Loucy (cell line): Measurements from ENCODE around the gene SPC25.

ENCODE experiments used
- EZH2phosphoT487 ChIP-seq: fragments of 200-600 bp; IDR thresholded peaks from 2 replicates; pipeline ENCODE4 v1.6.1; 2018; ENCODE audit warnings: antibody characterized with exemption, mild to moderate bottlenecking, moderate library complexity, borderline replicate concordance
- TF ChIP-seq, protein P1 (sequence below): fragments of 200-600 bp; sonication (generic); conservative IDR thresholded peaks from 2 replicates; pipeline ENCODE4 v1.5.1; 2014; ENCODE audit warnings: mild to moderate bottlenecking, antibody characterized with exemption, low read length

DNA sequence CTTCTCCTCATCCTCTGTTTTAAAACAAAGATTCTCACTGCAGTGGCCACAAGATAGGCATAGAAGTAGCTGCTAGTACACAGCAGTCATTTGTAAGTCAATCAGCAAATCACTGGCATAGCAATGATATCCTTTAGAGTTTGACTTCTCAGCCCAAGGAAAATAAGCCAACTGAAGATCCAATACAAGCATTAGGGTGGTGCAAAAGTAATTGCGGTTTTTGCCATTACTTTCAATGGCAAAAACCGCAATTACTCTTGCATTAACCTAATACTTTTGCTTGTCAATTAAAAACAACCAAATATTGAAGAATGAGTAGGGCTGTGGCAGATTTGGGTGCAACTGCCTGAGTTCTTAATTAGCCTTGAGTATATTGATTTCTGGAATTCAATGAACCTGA, 13.7 kb upstream of the SPC25 start:
- TF ChIP-seq, protein P1, sequence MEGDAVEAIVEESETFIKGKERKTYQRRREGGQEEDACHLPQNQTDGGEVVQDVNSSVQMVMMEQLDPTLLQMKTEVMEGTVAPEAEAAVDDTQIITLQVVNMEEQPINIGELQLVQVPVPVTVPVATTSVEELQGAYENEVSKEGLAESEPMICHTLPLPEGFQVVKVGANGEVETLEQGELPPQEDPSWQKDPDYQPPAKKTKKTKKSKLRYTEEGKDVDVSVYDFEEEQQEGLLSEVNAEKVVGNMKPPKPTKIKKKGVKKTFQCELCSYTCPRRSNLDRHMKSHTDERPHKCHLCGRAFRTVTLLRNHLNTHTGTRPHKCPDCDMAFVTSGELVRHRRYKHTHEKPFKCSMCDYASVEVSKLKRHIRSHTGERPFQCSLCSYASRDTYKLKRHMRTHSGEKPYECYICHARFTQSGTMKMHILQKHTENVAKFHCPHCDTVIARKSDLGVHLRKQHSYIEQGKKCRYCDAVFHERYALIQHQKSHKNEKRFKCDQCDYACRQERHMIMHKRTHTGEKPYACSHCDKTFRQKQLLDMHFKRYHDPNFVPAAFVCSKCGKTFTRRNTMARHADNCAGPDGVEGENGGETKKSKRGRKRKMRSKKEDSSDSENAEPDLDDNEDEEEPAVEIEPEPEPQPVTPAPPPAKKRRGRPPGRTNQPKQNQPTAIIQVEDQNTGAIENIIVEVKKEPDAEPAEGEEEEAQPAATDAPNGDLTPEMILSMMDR: no peak
- no peak for TF ChIP-seq EZH2phosphoT487
